ENCODE results near the gene POLR1C. TPM values are rescaled to one million over a fixed set of nuclear protein-coding genes. Genes with fewer than 3 reads are reported as not detected.

POLR1C gene
- total RNA-seq, 3 donors from 2014 or later, result 27.5 to 29.8 (median 27.9) TPM

DNA sequence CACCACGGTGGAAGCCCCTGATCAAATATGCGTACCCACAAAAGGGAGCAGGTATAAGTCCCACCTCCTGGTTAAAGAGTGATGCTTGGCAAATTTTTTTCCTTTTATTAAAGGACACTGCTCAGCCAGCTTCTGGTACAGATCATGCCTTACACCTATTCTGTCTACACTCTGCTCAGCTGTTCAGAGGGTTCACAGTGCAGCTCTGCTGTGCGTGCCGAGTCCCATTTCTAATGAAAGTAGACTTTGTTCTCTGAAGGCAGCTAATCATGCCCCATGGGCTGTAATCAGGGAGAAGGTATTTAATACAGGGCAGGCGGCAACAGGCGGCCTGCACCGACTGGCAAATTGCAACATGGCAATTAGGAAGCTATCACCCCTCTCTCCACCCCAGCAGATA lies 23.1 kb upstream of the POLR1C start:
- no peaks in the 10 kb centered on the region for H3K36me3 ChIP-seq (ENCODE audit: low read depth)
- no peak overlapping the region for H3K4me3 ChIP-seq
- ATAC-seq (no peak), DNase-seq (no peak)
- TF ChIP-seq, protein P1, sequence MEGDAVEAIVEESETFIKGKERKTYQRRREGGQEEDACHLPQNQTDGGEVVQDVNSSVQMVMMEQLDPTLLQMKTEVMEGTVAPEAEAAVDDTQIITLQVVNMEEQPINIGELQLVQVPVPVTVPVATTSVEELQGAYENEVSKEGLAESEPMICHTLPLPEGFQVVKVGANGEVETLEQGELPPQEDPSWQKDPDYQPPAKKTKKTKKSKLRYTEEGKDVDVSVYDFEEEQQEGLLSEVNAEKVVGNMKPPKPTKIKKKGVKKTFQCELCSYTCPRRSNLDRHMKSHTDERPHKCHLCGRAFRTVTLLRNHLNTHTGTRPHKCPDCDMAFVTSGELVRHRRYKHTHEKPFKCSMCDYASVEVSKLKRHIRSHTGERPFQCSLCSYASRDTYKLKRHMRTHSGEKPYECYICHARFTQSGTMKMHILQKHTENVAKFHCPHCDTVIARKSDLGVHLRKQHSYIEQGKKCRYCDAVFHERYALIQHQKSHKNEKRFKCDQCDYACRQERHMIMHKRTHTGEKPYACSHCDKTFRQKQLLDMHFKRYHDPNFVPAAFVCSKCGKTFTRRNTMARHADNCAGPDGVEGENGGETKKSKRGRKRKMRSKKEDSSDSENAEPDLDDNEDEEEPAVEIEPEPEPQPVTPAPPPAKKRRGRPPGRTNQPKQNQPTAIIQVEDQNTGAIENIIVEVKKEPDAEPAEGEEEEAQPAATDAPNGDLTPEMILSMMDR (IDR thresholded peaks at IDR 0.05), result no peak
- no peaks in the 10 kb centered on the region for H3K9me3 ChIP-seq
- peaks cover 7% of the 10 kb centered on the region for H3K4me1 ChIP-seq (ENCODE audit: low read depth)
- intact Hi-C loops (cut with DNase I, micrococcal nuclease), result no loop called here

DNA sequence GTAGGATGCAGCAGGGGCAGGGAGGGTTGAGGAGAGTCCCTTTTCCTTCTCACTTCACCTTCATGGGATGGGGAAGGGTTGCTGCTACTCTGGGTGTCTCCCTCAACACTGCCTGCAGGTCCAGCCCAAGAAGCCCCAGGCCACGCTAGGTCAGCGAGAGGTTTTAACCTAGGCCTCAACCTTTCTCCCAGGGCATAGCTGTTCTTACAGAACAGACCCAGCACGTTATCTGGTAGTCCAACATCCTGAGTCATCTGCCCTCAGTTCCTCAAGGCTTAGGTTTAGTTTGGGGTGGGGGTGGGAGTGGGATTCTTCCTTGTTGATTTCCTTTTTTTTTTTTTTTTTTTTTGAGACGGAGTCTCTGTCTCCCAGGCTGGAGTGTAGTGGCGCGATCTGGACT lies 22.6 kb upstream of the POLR1C start:
- TF ChIP-seq, protein P1 (IDR thresholded peaks at IDR 0.05), result no peak
- H3K4me3 ChIP-seq, result no peak overlapping the region
- H3K36me3 ChIP-seq (ENCODE audit: low read depth), result no peaks in the 10 kb centered on the region
- no peak for DNase-seq
- H3K4me1 ChIP-seq (ENCODE audit: low read depth), result peaks cover 7% of the 10 kb centered on the region
- no peaks in the 10 kb centered on the region for H3K9me3 ChIP-seq
- intact Hi-C loops (cut with DNase I, micrococcal nuclease), result no loop called here
- no peak for ATAC-seq

DNA sequence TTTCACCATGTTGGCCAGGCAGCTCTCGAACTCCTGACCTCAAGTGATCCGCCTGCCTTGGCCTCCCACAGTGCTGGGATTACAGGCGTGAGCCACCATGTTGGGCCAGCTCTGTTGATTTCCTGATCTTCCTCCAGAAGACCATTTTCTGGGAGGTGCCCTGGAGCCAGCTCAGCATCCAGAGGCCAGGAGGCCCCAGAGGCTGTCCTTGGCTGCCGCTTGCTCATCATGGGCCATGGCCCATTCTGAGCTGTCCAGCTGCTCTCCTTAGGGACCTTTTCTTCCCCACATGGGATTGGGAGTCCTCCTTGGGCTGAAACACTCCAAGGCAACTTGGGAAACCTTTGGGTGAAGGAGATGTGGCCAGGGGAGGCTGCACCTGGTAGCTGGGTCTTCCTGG lies 22.1 kb upstream of the POLR1C start:
- DNase-seq (no peak), ATAC-seq (no peak)
- Histone ChIP-seq H3K36me3 (ENCODE audit: low read depth) (no peaks in the 10 kb centered on the region), H3K4me1 (ENCODE audit: low read depth) (peaks cover 7% of the 10 kb centered on the region), H3K9me3 (no peaks in the 10 kb centered on the region), H3K4me3 (no peak overlapping the region)
- intact Hi-C loops (cut with DNase I, micrococcal nuclease), result no loop called here
- TF ChIP-seq, protein P1 (IDR thresholded peaks at IDR 0.05), result no peak

DNA sequence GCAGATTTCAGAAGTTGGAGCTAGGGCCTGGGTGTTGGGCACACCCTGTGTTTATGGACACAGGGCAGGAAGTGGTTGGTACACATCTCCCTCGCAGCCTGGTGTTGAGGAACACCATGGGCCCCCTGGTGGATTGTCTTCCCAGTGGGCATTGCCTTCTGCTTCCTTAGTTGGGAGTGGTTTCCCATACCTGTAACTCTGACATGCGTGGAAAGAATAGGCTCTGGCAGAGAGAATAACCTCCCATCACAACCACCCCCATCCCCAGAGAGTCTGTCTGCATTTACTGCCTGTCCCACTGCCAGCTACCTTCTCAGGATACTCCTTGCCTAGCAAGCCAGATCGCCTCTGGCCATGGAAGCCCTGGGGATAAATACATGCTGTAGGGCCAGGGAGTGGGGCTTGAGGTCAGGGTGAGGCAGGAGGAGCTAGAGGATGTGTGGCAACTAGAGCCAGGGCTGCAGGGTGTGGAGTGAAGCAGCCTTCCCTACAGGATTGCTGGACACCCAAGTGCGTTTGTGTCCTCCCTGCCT lies 21.4 kb upstream of the POLR1C start:
- TF ChIP-seq, protein P1 (IDR thresholded peaks at IDR 0.05), result no peak
- Histone ChIP-seq H3K36me3 (ENCODE audit: low read depth) (no peaks in the 10 kb centered on the region), H3K4me3 (no peak overlapping the region), H3K4me1 (ENCODE audit: low read depth) (peaks cover 7% of the 10 kb centered on the region), H3K9me3 (no peaks in the 10 kb centered on the region)
- ATAC-seq, result peak; percentile 80
- DNase-seq, result peak in 1 of 3 donors; percentile 53
- intact Hi-C loops (cut with DNase I, micrococcal nuclease), result no loop called here

DNA sequence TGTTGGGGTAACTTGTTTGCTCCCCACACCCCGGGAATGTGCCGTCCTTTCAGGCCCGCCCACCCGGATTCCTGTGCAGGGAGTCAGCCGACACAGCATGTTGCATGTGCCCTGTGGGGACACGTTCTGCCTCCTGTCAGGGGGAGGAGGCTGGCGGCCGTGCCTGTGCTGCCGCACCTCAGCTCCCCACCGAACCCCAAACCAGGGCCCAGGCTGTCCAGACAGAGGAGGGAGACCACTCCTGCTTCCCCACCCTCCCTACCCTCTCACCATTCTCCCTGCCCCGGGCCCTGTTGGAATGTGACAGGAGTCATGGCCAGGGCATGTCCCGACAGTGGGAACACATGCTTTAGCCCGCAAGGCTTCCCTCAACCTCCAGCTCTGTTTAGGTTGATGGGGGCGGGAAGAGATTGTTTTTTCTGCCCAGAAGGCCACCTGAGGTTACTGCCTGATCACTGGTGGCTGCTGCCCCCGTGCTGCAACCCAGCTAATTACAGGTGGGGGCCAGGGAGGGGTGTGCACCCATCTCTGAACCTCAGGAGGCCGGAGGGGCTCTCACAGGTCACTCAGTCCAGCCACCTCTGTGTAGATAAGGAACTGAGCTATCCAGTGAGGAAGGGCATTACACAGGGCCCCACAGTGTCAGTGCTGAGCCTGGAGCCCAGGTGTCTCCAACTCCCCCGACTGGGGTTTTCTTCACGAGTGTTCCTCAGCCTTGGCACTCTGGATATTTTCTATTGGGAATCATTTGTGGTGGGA lies 20.3 kb upstream of the POLR1C start:
- ATAC-seq, result no peak
- Histone ChIP-seq H3K4me3 (no peak overlapping the region), H3K4me1 (ENCODE audit: low read depth) (peaks cover 7% of the 10 kb centered on the region), H3K36me3 (ENCODE audit: low read depth) (no peaks in the 10 kb centered on the region), H3K9me3 (no peaks in the 10 kb centered on the region)
- DNase-seq, result no peak
- TF ChIP-seq, protein P1 (IDR thresholded peaks at IDR 0.05), result no peak
- intact Hi-C loops (cut with DNase I, micrococcal nuclease), result no loop called here

Measured in mucosa of descending colon (tissue), 3 donors.